Measurements from ENCODE around the gene DEK.

GRCh38 chr6:18183766-18184165, 80.6 kb downstream of the DEK start:
- TF ChIP-seq CTCF (IDR thresholded peaks at IDR 0.05) (no peak), EZH2 (IDR thresholded peaks at IDR 0.05; ENCODE audit: borderline replicate concordance, insufficient read depth, low read depth, low read length, poor library complexity, severe bottlenecking) (no peak)
